IPS-15b (cell line): ENCODE measurements around the gene PRL.

Experiments
- H3K27me3 ChIP-seq: one replicate; pipeline ENCODE4 v1.6.1; 2013; ENCODE audit warnings: low read length; ENCODE audit not compliant: control insufficient read depth, insufficient read depth
- H3K36me3 ChIP-seq: one replicate; pipeline ENCODE4 v1.6.1; 2013; ENCODE audit warnings: low read length; ENCODE audit not compliant: control insufficient read depth, insufficient read depth
- H3K4me1 ChIP-seq: one replicate; pipeline ENCODE4 v1.6.1; 2013; ENCODE audit warnings: mild to moderate bottlenecking, low read length; ENCODE audit not compliant: control insufficient read depth, insufficient read depth
- H3K4me3 ChIP-seq: one replicate; pipeline ENCODE4 v1.5.1; 2013; ENCODE audit warnings: low read depth, low read length
- H3K9ac ChIP-seq: one replicate; pipeline ENCODE4 v1.6.1; 2013; ENCODE audit warnings: low read depth, mild to moderate bottlenecking, low read length
- H3K9me3 ChIP-seq: one replicate; pipeline ENCODE4 v1.6.1; 2013; ENCODE audit warnings: mild to moderate bottlenecking, low read length; ENCODE audit not compliant: control insufficient read depth, insufficient read depth

PRL gene

GRCh38 chr6:22249711-22250350 lies 47.0 kb downstream of the PRL start:
- H3K4me3 ChIP-seq = no peak overlapping the region
- H3K27me3 ChIP-seq = no peaks in the 10 kb centered on the region
- no peaks in the 10 kb centered on the region for H3K9me3 ChIP-seq
- H3K36me3 ChIP-seq = no peaks in the 10 kb centered on the region
- peaks cover 28% of the 10 kb centered on the region for H3K4me1 ChIP-seq
- H3K9ac ChIP-seq = no peak overlapping the region

GRCh38 chr6:22248513-22249308 lies 48.1 kb downstream of the PRL start:
- Histone ChIP-seq H3K4me3 (no peak overlapping the region), H3K9ac (no peak overlapping the region), H3K27me3 (no peaks in the 10 kb centered on the region), H3K36me3 (no peaks in the 10 kb centered on the region), H3K4me1 (peaks cover 28% of the 10 kb centered on the region), H3K9me3 (no peaks in the 10 kb centered on the region)

GRCh38 chr6:22247916-22248482 lies 48.8 kb downstream of the PRL start:
- Histone ChIP-seq H3K4me1 (peaks cover 28% of the 10 kb centered on the region), H3K9me3 (no peaks in the 10 kb centered on the region), H3K4me3 (no peak overlapping the region)

GRCh38 chr6:22240025-22240424 lies 56.8 kb downstream of the PRL start:
- Histone ChIP-seq H3K4me1 (no peaks in the 10 kb centered on the region), H3K4me3 (no peak overlapping the region), H3K27me3 (no peaks in the 10 kb centered on the region), H3K36me3 (no peaks in the 10 kb centered on the region), H3K9ac (no peak overlapping the region), H3K9me3 (no peaks in the 10 kb centered on the region)

More at GRCh38 chr6:22247916-22248482, 48.8 kb downstream of the PRL start:
- no peaks in the 10 kb centered on the region for H3K36me3 ChIP-seq
- no peaks in the 10 kb centered on the region for H3K27me3 ChIP-seq
- H3K9ac ChIP-seq = no peak overlapping the region

GRCh38 chr6:22239261-22239921 lies 57.4 kb downstream of the PRL start:
- H3K27me3 ChIP-seq = no peaks in the 10 kb centered on the region
- H3K4me1 ChIP-seq = no peaks in the 10 kb centered on the region
- H3K9ac ChIP-seq = no peak overlapping the region
- H3K9me3 ChIP-seq = no peaks in the 10 kb centered on the region
- H3K4me3 ChIP-seq = no peak overlapping the region
- H3K36me3 ChIP-seq = no peaks in the 10 kb centered on the region

- Histone ChIP-seq H3K4me1 (no peaks in the 10 kb centered on the region), H3K9ac (no peak overlapping the region), H3K9me3 (no peaks in the 10 kb centered on the region)
Observed at GRCh38 chr6:22238861-22239260, 58.0 kb downstream of the PRL start.

GRCh38 chr6:22237526-22237925 lies 59.3 kb downstream of the PRL start:
- Histone ChIP-seq H3K27me3 (no peaks in the 10 kb centered on the region), H3K9ac (no peak overlapping the region), H3K36me3 (no peaks in the 10 kb centered on the region), H3K9me3 (no peaks in the 10 kb centered on the region), H3K4me1 (no peaks in the 10 kb centered on the region), H3K4me3 (no peak overlapping the region)

More at GRCh38 chr6:22238861-22239260, 58.0 kb downstream of the PRL start:
- Histone ChIP-seq H3K4me3 (no peak overlapping the region), H3K36me3 (no peaks in the 10 kb centered on the region), H3K27me3 (no peaks in the 10 kb centered on the region)
